Spleen (tissue), 11 donors: ENCODE measurements around the gene CIRBP. TPM values are rescaled to one million over a fixed set of nuclear protein-coding genes. Genes with fewer than 3 reads are reported as not detected.
A peak's percentile ranks its signal among the peaks of the same experiment; 100 is the strongest.

Experiments used
- DNase-seq: peaks from one replicate; pipeline ENCODE4 v3.0.0-alpha.2; 2020
- H3K27ac ChIP-seq, 8 donors: fragments of 200-600 bp; sonication (generic) in 7 of 8; 1 replicate in 4 of 8; 2 replicates in 4 of 8; pipeline versions ENCODE4 v1.5.0 to v1.8.0; 2016 to 2021; ENCODE audit warnings: inconsistent platforms in 4 of 8, mild to moderate bottlenecking in 4 of 8, moderate library complexity in 1 of 8
- H3K27me3 ChIP-seq, 7 donors: fragments of 200-600 bp; sonication (generic) in 6 of 7; replicated peaks in 1 of 7; 1 replicate in 4 of 7; 2 replicates in 3 of 7; pipeline versions ENCODE4 v1.5.0 to v1.8.0; 2016 to 2021; ENCODE audit warnings: inconsistent platforms in 3 of 7, mild to moderate bottlenecking in 1 of 7
- H3K36me3 ChIP-seq, 6 donors: fragments of 200-600 bp; sonication (generic) in 5 of 6; 1 replicate in 4 of 6; 2 replicates in 2 of 6; pipeline versions ENCODE4 v1.5.0 to v1.8.0; 2016 to 2021; ENCODE audit warnings: inconsistent platforms in 2 of 6
- H3K4me1 ChIP-seq, 6 donors: fragments of 200-600 bp; sonication (generic) in 5 of 6; 1 replicate in 3 of 6; 2 replicates in 3 of 6; pipeline versions ENCODE4 v1.5.0 to v1.8.0; 2016 to 2021; ENCODE audit warnings: inconsistent platforms in 3 of 6
- H3K4me3 ChIP-seq, 8 donors: fragments of 200-600 bp; sonication (generic) in 7 of 8; 1 replicate in 4 of 8; 2 replicates in 4 of 8; pipeline versions ENCODE4 v1.5.0 to v1.8.0; 2016 to 2021; ENCODE audit warnings: inconsistent platforms in 4 of 8, mild to moderate bottlenecking in 4 of 8, moderate library complexity in 2 of 8
- H3K9me3 ChIP-seq, 8 donors: fragments of 200-600 bp; sonication (generic) in 7 of 8; 1 replicate in 4 of 8; 2 replicates in 4 of 8; pipeline versions ENCODE4 v1.5.0 to v1.8.0; 2016 to 2021; ENCODE audit warnings: inconsistent platforms in 4 of 8
- POLR2A ChIP-seq, 3 donors: fragments of 450-650 bp; IDR thresholded peaks; one replicate each; pipeline ENCODE4 v1.5.1; 2017; ENCODE audit warnings: antibody characterized with exemption in 3 of 3, mild to moderate bottlenecking in 1 of 3
- POLR2AphosphoS5 ChIP-seq, 3 donors: sonication (generic); formaldehyde crosslinking; IDR thresholded peaks; one replicate each; pipeline ENCODE4 v1.5.1; 2017; ENCODE audit warnings: antibody characterized with exemption in 3 of 3
- WGBS, 5 donors: extraction: QIAGEN DNeasy Blood & Tissue Kit in 3 of 5; methylation state at CpG; one replicate each; pipeline versions ENCODE4 v1.1.5 to v1.1.7; 2013 to 2018; 5-methylcytosine and 5-hydroxymethylcytosine counted together
- intact Hi-C: fragments of 100-400 bp; cut with DNase I; formaldehyde crosslinking; loops from one replicate; pipeline ENCODE4 v1.15.0; 2023; ENCODE audit warnings: low total_unique reads
- polyA plus RNA-seq, 3 donors: library from polyadenylated mRNA; stranded (reverse); fragments of 200-250 nt; gene quantifications; one replicate each; pipeline ENCODE4 v1.2.1, GENCODE V29; 2013
- total RNA-seq, 7 donors: library from RNA; depleted of rRNA in 3 of 7; stranded (reverse); fragments of >200 nt in 3 of 7; fragmentation: NEBNext Ultra II Directional in 4 of 7; extraction: Animal tissue kit (Norgen Biotek cat#: 25700) in 4 of 7; gene quantifications; one replicate each; pipeline versions ENCODE4 v1.1.0 to v1.2.1, GENCODE V29; 2016 to 2021
- TF ChIP-seq, protein P1 (sequence below), 11 experiments: fragments of 200-600 bp in 7 of 11; fragments of 450-650 bp in 4 of 11; sonication (generic) in 4 of 11; IDR thresholded peaks in 8 of 11; conservative IDR thresholded peaks in 3 of 11; 1 replicate in 7 of 11; 2 replicates in 4 of 11; pipeline versions ENCODE4 v1.4.0 to v1.8.0; 2016 to 2021; ENCODE audit warnings: antibody characterized with exemption in 11 of 11, inconsistent platforms in 4 of 11, mild to moderate bottlenecking in 1 of 11
- donor health status: healthy with polysubstance abuse.
- donor health status: DM: no; HTN: no; CAD: no; lungs with moderate emphysema.
- donor health status: DM: no; HTN: no; CAD: no.
- donor health status: Bipolar disorder and iron deficiency.
- donor health status: healthy.
- donor health status: DM: no; HTN: no; CAD: no.
- donor health status: DM: yes; HTN: yes; CAD: no.

CIRBP gene
- total and polyA plus RNA-seq, 10 donors, result 333 to 894 (median 516) TPM

- WGBS, 5 donors, result 71 to 75% (median 73%) methylated on average over 17 to 20 of the region's 20 CpGs
- intact Hi-C loops, result loop anchor here (10.0 kb wide), 1 partner anchor 90 kb away; no protein-coding TSS in a partner anchor
- H3K27ac ChIP-seq, result no peak overlapping the region
Observed at GRCh38 chr19:1284293-1284978, 15.3 kb downstream of the CIRBP start.

GRCh38 chr19:1284979-1285736 lies 16.0 kb downstream of the CIRBP start:
- intact Hi-C loops, result loop anchor here (10.0 kb wide), 1 partner anchor 90 kb away; no protein-coding TSS in a partner anchor
- DNase-seq, result peak; percentile 66

More at GRCh38 chr19:1284293-1284978, 15.3 kb downstream of the CIRBP start:
- no peak for TF ChIP-seq POLR2A (IDR thresholded peaks at IDR 0.05)
- no peak for TF ChIP-seq POLR2AphosphoS5 (IDR thresholded peaks at IDR 0.05)
- TF ChIP-seq, protein P1, sequence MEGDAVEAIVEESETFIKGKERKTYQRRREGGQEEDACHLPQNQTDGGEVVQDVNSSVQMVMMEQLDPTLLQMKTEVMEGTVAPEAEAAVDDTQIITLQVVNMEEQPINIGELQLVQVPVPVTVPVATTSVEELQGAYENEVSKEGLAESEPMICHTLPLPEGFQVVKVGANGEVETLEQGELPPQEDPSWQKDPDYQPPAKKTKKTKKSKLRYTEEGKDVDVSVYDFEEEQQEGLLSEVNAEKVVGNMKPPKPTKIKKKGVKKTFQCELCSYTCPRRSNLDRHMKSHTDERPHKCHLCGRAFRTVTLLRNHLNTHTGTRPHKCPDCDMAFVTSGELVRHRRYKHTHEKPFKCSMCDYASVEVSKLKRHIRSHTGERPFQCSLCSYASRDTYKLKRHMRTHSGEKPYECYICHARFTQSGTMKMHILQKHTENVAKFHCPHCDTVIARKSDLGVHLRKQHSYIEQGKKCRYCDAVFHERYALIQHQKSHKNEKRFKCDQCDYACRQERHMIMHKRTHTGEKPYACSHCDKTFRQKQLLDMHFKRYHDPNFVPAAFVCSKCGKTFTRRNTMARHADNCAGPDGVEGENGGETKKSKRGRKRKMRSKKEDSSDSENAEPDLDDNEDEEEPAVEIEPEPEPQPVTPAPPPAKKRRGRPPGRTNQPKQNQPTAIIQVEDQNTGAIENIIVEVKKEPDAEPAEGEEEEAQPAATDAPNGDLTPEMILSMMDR (IDR thresholded peaks at IDR 0.05 in 8 of 11, conservative IDR thresholded peaks at IDR 0.05 in 3 of 11), result no peak
- peaks cover 0 to 13% (median 4%) of the 10 kb centered on the region in 6 donors for H3K36me3 ChIP-seq
- peaks cover 4 to 50% (median 35%) of the 10 kb centered on the region in 6 donors for H3K4me1 ChIP-seq
- DNase-seq, result no peak
- H3K9me3 ChIP-seq, result no peaks in the 10 kb centered on the region
- peaks cover 4 to 67% (median 61%) of the 10 kb centered on the region in 7 donors for H3K27me3 ChIP-seq
- H3K4me3 ChIP-seq, result no peak overlapping the region

DNA sequence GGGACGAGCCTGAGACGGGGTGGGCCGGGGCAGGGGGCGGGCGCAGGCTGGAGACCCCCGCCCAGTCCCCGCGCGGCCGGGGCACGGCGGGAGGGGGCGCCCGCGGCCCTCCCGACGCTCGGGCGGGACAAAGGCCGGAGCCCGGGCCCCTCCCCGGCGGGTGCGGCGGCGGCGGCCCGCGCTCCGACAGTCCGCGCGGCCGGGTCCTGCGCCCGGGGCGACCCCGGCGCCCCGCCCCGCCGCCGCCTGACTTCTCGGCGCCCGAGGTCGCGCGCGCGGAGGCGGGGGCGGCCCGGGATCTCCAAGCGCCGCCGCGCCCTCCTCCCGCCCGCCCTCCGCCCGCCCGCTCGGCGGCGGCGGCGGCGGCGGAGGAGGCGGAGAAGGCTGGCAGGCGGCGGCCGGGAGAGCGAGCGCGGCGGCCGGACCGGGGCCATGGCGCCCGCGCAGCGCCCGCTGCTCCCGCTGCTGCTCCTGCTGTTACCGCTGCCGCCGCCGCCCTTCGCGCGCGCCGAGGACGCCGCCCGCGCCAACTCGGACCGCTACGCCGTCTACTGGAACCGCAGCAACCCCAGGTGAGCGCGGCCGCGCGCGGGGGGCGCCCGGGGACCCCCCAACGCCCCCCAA lies 16.7 kb downstream of the CIRBP start, which contains the start of gene EFNA2:
TSS of gene EFNA2 (plus strand) at position 137 of the 624 bp plus-strand sequence. CDS start at position 433, 296 bp downstream.
- Histone ChIP-seq H3K36me3 (no peaks in the 10 kb centered on the region), H3K9me3 (no peaks in the 10 kb centered on the region), H3K4me1 (peaks cover 0 to 41% (median 27%) of the 10 kb centered on the region in 6 donors), H3K27ac (no peak within 1 kb of the TSS), H3K27me3 (peaks cover 4 to 81% (median 75%) of the 10 kb centered on the region in 7 donors), H3K4me3 (peak within 1 kb of the TSS in 1 of 8 donors; percentile 58)
- WGBS, 5 donors, result 0 to 2% (median 0%) methylated on average over 5 to 112 of the region's 113 CpGs
- DNase-seq, result no peak
- intact Hi-C loops, result loop anchor here (10.0 kb wide), 1 partner anchor 89 kb away; no protein-coding TSS in a partner anchor
- TF ChIP-seq, protein P1 (IDR thresholded peaks at IDR 0.05 in 8 of 11, conservative IDR thresholded peaks at IDR 0.05 in 3 of 11), result no peak
- TF ChIP-seq POLR2AphosphoS5 (IDR thresholded peaks at IDR 0.05), result no peak
- no peak for TF ChIP-seq POLR2A (IDR thresholded peaks at IDR 0.05)

More at GRCh38 chr19:1284979-1285736, 16.0 kb downstream of the CIRBP start:
- peaks cover 0 to 43% (median 28%) of the 10 kb centered on the region in 6 donors for H3K4me1 ChIP-seq
- peaks cover 4 to 75% (median 68%) of the 10 kb centered on the region in 7 donors for H3K27me3 ChIP-seq
- no peaks in the 10 kb centered on the region for H3K9me3 ChIP-seq
- no peak overlapping the region for H3K27ac ChIP-seq
- peak overlapping the region in 1 of 8 donors; percentile 58 for H3K4me3 ChIP-seq
- peaks cover 0 to 6% (median under 1%) of the 10 kb centered on the region in 6 donors for H3K36me3 ChIP-seq
- TF ChIP-seq POLR2AphosphoS5 (IDR thresholded peaks at IDR 0.05) (no peak), POLR2A (IDR thresholded peaks at IDR 0.05) (no peak)
- TF ChIP-seq, protein P1 (IDR thresholded peaks at IDR 0.05 in 8 of 11, conservative IDR thresholded peaks at IDR 0.05 in 3 of 11), result no peak
- WGBS, 5 donors, result 17 to 58% (median 23%) methylated on average over 13 to 51 of the region's 51 CpGs
